ENCODE data around the gene SGMS2. TPM values are rescaled to one million over a fixed set of nuclear protein-coding genes. Genes with fewer than 3 reads are reported as not detected.
A peak's percentile ranks its signal among the peaks of the same experiment; 100 is the strongest.

Gene SGMS2
- total and polyA plus RNA-seq, 2 of the 13 experiments (the other 11 are each of a cell fraction or from before 2014, with no cell fraction given): 1.2 to 1.7 TPM

DNA sequence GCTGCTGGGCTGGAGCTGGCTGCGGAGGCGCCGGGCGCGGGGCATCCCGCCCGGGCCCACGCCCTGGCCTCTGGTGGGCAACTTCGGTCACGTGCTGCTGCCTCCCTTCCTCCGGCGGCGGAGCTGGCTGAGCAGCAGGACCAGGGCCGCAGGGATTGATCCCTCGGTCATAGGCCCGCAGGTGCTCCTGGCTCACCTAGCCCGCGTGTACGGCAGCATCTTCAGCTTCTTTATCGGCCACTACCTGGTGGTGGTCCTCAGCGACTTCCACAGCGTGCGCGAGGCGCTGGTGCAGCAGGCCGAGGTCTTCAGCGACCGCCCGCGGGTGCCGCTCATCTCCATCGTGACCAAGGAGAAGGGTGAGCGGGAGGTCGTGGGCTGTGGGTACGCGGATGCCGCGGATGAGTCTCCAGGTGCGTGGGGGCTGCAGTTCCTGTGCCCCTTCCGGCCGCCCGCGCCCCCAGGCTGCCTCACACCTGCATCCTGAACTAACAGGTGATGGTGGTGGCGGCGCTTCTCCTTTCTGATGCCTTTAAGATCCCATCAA, 107.1 kb downstream of the SGMS2 start (continued):
- TF ChIP-seq, protein P1, sequence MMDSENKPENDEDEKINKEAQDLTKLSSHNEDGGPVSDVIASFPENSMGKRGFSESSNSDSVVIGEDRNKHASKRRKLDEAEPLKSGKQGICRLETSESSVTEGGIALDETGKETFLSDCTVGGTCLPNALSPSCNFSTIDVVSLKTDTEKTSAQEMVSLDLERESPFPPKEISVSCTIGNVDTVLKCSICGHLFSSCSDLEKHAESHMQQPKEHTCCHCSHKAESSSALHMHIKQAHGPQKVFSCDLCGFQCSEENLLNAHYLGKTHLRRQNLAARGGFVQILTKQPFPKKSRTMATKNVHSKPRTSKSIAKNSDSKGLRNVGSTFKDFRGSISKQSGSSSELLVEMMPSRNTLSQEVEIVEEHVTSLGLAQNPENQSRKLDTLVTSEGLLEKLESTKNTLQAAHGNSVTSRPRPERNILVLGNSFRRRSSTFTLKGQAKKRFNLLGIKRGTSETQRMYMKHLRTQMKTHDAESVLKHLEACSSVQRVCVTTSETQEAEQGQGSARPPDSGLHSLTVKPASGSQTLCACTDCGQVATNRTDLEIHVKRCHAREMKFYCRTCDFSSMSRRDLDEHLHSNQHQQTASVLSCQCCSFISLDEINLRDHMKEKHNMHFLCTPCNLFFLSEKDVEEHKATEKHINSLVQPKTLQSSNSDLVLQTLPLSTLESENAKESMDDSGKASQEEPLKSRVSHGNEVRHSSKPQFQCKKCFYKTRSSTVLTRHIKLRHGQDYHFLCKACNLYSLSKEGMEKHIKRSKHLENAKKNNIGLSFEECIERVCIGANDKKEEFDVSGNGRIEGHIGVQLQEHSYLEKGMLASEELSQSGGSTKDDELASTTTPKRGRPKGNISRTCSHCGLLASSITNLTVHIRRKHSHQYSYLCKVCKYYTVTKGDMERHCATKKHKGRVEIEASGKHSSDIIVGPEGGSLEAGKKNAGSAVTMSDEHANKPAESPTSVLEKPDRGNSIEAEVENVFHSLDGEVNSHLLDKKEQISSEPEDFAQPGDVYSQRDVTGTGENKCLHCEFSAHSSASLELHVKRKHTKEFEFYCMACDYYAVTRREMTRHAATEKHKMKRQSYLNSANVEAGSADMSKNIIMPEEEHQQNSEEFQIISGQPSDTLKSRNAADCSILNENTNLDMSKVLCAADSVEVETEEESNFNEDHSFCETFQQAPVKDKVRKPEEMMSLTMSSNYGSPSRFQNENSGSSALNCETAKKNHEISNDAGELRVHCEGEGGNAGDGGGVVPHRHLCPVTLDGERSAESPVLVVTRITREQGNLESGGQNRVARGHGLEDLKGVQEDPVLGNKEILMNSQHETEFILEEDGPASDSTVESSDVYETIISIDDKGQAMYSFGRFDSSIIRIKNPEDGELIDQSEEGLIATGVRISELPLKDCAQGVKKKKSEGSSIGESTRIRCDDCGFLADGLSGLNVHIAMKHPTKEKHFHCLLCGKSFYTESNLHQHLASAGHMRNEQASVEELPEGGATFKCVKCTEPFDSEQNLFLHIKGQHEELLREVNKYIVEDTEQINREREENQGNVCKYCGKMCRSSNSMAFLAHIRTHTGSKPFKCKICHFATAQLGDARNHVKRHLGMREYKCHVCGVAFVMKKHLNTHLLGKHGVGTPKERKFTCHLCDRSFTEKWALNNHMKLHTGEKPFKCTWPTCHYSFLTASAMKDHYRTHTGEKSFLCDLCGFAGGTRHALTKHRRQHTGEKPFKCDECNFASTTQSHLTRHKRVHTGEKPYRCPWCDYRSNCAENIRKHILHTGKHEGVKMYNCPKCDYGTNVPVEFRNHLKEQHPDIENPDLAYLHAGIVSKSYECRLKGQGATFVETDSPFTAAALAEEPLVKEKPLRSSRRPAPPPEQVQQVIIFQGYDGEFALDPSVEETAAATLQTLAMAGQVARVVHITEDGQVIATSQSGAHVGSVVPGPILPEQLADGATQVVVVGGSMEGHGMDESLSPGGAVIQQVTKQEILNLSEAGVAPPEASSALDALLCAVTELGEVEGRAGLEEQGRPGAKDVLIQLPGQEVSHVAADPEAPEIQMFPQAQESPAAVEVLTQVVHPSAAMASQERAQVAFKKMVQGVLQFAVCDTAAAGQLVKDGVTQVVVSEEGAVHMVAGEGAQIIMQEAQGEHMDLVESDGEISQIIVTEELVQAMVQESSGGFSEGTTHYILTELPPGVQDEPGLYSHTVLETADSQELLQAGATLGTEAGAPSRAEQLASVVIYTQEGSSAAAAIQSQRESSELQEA (CRISPR knock-in tag; IDR thresholded peaks at IDR 0.05; ENCODE audit: not compliant biosample characterization): no peak
- no peak for TF ChIP-seq SAFB2 (CRISPR knock-in tag; IDR thresholded peaks at IDR 0.05; ENCODE audit: borderline replicate concordance, low read depth)
- TF ChIP-seq, protein P2, sequence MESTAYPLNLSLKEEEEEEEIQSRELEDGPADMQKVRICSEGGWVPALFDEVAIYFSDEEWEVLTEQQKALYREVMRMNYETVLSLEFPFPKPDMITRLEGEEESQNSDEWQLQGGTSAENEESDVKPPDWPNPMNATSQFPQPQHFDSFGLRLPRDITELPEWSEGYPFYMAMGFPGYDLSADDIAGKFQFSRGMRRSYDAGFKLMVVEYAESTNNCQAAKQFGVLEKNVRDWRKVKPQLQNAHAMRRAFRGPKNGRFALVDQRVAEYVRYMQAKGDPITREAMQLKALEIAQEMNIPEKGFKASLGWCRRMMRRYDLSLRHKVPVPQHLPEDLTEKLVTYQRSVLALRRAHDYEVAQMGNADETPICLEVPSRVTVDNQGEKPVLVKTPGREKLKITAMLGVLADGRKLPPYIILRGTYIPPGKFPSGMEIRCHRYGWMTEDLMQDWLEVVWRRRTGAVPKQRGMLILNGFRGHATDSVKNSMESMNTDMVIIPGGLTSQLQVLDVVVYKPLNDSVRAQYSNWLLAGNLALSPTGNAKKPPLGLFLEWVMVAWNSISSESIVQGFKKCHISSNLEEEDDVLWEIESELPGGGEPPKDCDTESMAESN (CRISPR knock-in tag; conservative IDR thresholded peaks at IDR 0.05): no peak; the same call in 1 of the 2 replicates
- no peak for TF ChIP-seq ZNF10 (CRISPR knock-in tag; IDR thresholded peaks at IDR 0.05; ENCODE audit: borderline replicate concordance, low read depth)
- no peak for TF ChIP-seq HNF4G (IDR thresholded peaks at IDR 0.05; ENCODE audit: borderline replicate concordance, low read depth, low read length)
- no peak for TF ChIP-seq HNF4G (CRISPR knock-in tag; IDR thresholded peaks at IDR 0.05; ENCODE audit: borderline replicate concordance, low read depth)
- TF ChIP-seq RAD51 (IDR thresholded peaks at IDR 0.05; ENCODE audit: borderline replicate concordance): no peak
- TF ChIP-seq, protein P3, sequence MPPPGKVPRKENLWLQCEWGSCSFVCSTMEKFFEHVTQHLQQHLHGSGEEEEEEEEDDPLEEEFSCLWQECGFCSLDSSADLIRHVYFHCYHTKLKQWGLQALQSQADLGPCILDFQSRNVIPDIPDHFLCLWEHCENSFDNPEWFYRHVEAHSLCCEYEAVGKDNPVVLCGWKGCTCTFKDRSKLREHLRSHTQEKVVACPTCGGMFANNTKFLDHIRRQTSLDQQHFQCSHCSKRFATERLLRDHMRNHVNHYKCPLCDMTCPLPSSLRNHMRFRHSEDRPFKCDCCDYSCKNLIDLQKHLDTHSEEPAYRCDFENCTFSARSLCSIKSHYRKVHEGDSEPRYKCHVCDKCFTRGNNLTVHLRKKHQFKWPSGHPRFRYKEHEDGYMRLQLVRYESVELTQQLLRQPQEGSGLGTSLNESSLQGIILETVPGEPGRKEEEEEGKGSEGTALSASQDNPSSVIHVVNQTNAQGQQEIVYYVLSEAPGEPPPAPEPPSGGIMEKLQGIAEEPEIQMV (CRISPR knock-in tag; IDR thresholded peaks at IDR 0.05; ENCODE audit: low read depth): no peak
- no peak for TF ChIP-seq AKAP8 (CRISPR knock-in tag; IDR thresholded peaks at IDR 0.05)
- TF ChIP-seq ZNF326 (CRISPR knock-in tag; IDR thresholded peaks at IDR 0.05; ENCODE audit: borderline replicate concordance): no peak
- TF ChIP-seq, protein P4, sequence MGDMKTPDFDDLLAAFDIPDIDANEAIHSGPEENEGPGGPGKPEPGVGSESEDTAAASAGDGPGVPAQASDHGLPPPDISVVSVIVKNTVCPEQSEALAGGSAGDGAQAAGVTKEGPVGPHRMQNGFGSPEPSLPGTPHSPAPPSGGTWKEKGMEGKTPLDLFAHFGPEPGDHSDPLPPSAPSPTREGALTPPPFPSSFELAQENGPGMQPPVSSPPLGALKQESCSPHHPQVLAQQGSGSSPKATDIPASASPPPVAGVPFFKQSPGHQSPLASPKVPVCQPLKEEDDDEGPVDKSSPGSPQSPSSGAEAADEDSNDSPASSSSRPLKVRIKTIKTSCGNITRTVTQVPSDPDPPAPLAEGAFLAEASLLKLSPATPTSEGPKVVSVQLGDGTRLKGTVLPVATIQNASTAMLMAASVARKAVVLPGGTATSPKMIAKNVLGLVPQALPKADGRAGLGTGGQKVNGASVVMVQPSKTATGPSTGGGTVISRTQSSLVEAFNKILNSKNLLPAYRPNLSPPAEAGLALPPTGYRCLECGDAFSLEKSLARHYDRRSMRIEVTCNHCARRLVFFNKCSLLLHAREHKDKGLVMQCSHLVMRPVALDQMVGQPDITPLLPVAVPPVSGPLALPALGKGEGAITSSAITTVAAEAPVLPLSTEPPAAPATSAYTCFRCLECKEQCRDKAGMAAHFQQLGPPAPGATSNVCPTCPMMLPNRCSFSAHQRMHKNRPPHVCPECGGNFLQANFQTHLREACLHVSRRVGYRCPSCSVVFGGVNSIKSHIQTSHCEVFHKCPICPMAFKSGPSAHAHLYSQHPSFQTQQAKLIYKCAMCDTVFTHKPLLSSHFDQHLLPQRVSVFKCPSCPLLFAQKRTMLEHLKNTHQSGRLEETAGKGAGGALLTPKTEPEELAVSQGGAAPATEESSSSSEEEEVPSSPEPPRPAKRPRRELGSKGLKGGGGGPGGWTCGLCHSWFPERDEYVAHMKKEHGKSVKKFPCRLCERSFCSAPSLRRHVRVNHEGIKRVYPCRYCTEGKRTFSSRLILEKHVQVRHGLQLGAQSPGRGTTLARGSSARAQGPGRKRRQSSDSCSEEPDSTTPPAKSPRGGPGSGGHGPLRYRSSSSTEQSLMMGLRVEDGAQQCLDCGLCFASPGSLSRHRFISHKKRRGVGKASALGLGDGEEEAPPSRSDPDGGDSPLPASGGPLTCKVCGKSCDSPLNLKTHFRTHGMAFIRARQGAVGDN (CRISPR knock-in tag; IDR thresholded peaks at IDR 0.05): peak; percentile 54
- no peak for TF ChIP-seq SUZ12 (IDR thresholded peaks at IDR 0.05; ENCODE audit: low read depth, low read length)
- no peak for TF ChIP-seq POLR2G (IDR thresholded peaks at IDR 0.05; ENCODE audit: low read depth, low read length)
